OCI-LY7 (cell line): ENCODE results near the gene PDE6D. TPM values are rescaled to one million over a fixed set of nuclear protein-coding genes. Genes with fewer than 3 reads are reported as not detected.

Experiments
- BruUV-seq: library from RNA; stranded (reverse); fragments of 400-500 nt; replicated peaks from 2 replicates; lab custom pipeline; 2021; lab: Mats Ljungman, UMichigan
- CTCF ChIA-PET: fragments of 300-600 bp; sonication (Branson Sonifier 250); formaldehyde crosslinking; loops from one replicate; lab custom pipeline; 2022; ENCODE audit warnings: antibody characterized with exemption; ENCODE audit not compliant: unreplicated experiment; lab: Charles Lee
- POLR2A ChIA-PET: fragments of 300-600 bp; sonication (Branson Sonifier 250); formaldehyde crosslinking; loops from one replicate; lab custom pipeline; 2022; ENCODE audit warnings: antibody characterized with exemption; lab: Charles Lee
- DNase-seq: peaks from one replicate; pipeline ENCODE4 v3.0.0-alpha.2; 2015; ENCODE audit warnings: low spot score
- H2AFZ ChIP-seq: fragments of 200-600 bp; sonication (generic), shearing (Covaris generic); 2 replicates; pipeline ENCODE4 v1.6.1; 2014; ENCODE audit warnings: mild to moderate bottlenecking, antibody characterized with exemption, low read length, moderate library complexity
- H3K27ac ChIP-seq: fragments of 200-600 bp; sonication (generic); 2 replicates; pipeline ENCODE4 v1.5.1; 2014; ENCODE audit warnings: mixed run types, low read depth, mild to moderate bottlenecking, moderate library complexity, low read length, inconsistent platforms; ENCODE audit not compliant: poor library complexity, severe bottlenecking
- H3K36me3 ChIP-seq: fragments of 200-600 bp; sonication (generic); 2 replicates; pipeline ENCODE4 v1.6.1; 2014; ENCODE audit warnings: mild to moderate bottlenecking, antibody characterized with exemption, low read length, moderate library complexity, mixed read lengths; ENCODE audit not compliant: insufficient read depth
- H3K4me1 ChIP-seq: fragments of 200-600 bp; sonication (generic); 2 replicates; pipeline ENCODE4 v1.5.1; 2014; ENCODE audit warnings: mild to moderate bottlenecking, low read length; ENCODE audit not compliant: insufficient read depth, poor library complexity, severe bottlenecking
- H3K4me2 ChIP-seq: fragments of 200-600 bp; sonication (generic); 2 replicates; pipeline ENCODE4 v1.6.1; 2014; ENCODE audit warnings: mild to moderate bottlenecking, low read length
- H3K4me3 ChIP-seq: fragments of 200-600 bp; sonication (generic); 2 replicates; pipeline ENCODE4 v1.5.1; 2014; ENCODE audit warnings: mild to moderate bottlenecking, low read depth, low read length; ENCODE audit not compliant: poor library complexity, severe bottlenecking
- H3K79me2 ChIP-seq: fragments of 200-600 bp; sonication (generic); 2 replicates; pipeline ENCODE4 v1.6.1; 2016; ENCODE audit warnings: low read depth, mild to moderate bottlenecking, low read length, moderate library complexity, mixed read lengths; ENCODE audit not compliant: insufficient read depth
- H3K9me2 ChIP-seq: fragments of 200-600 bp; sonication (generic); 2 replicates; pipeline ENCODE4 v1.6.1; 2016; ENCODE audit warnings: mild to moderate bottlenecking, low read length, mixed read lengths; ENCODE audit not compliant: insufficient read depth
- H3K9me3 ChIP-seq: fragments of 200-600 bp; sonication (generic); 2 replicates; pipeline ENCODE4 v1.6.1; 2014; ENCODE audit warnings: mild to moderate bottlenecking, mixed run types, low read length, mixed read lengths
- H4K20me1 ChIP-seq: fragments of 200-600 bp; sonication (generic); 2 replicates; pipeline ENCODE4 v1.6.1; 2014; ENCODE audit warnings: mild to moderate bottlenecking, antibody characterized with exemption, low read length, moderate library complexity, mixed read lengths; ENCODE audit not compliant: insufficient read depth
- CTCF ChIP-seq: fragments of 200-600 bp; sonication (generic); conservative IDR thresholded peaks from 2 replicates; pipeline ENCODE4 v1.5.1; 2014; ENCODE audit warnings: mild to moderate bottlenecking, antibody characterized with exemption, low read length, moderate library complexity, mixed read lengths
- EZH2phosphoT487 ChIP-seq: fragments of 200-600 bp; sonication (generic); IDR thresholded peaks from 2 replicates; pipeline ENCODE4 v1.6.1; 2018; ENCODE audit warnings: low read depth, borderline replicate concordance, mild to moderate bottlenecking, mixed run types, antibody characterized with exemption, low read length, moderate library complexity, mixed read lengths
- intact Hi-C: fragments of 100-400 bp; cut with micrococcal nuclease; formaldehyde crosslinking; loops from one replicate; pipeline ENCODE4 v1.10.0; 2022; ENCODE audit not compliant: unreplicated experiment
- total RNA-seq, 2 experiments: library from RNA; depleted of rRNA in 1 of 2; stranded (reverse); fragments of >200 nt in 1 of 2; shearing (Covaris generic) in 1 of 2; gene quantifications; 2 replicates each; pipeline ENCODE4 v1.2.3, GENCODE V29; 2014 to 2022

The PDE6D gene
- total RNA-seq, 2 experiments from 2014 or later, result 47.4 to 54.6 TPM

- ChIA-PET POLR2A (interaction anchor here (0.6 to 3.1 kb wide), 14 partner anchors 8 to 842 kb away, joined by 3 to 27 read pairs (median 6); no protein-coding TSS in a partner anchor), CTCF (interaction anchor here (1.3 kb wide), 1 partner anchor 35 kb away, joined by 3 read pairs; no protein-coding TSS in a partner anchor)
- peak; percentile 75 for DNase-seq
- Histone ChIP-seq H3K9me2 (no peaks in the 10 kb centered on the region), H3K4me1 (peaks cover 41% of the 10 kb centered on the region), H2AFZ (no peak overlapping the region), H3K4me2 (peak overlapping the region; percentile 55), H3K4me3 (peak overlapping the region; percentile 93), H3K9me3 (no peaks in the 10 kb centered on the region), H4K20me1 (peaks cover 20% of the 10 kb centered on the region), H3K79me2 (peaks cover 67% of the 10 kb centered on the region), H3K27ac (peak overlapping the region; percentile 95), H3K36me3 (peaks cover 51% of the 10 kb centered on the region)
- intact Hi-C loops, result loop anchor here (1.0 to 2.0 kb wide), 4 partner anchors 22 to 96 kb away; partner anchors contain the start of gene PDE6D
- BruUV-seq, result no TSS peak
- TF ChIP-seq CTCF, result peak; percentile 42; the same call in 1 of the 2 replicates
- TF ChIP-seq EZH2phosphoT487, result no peak
These were observed 72.1 kb downstream of the PDE6D start for GRCh38 chr2:231708773-231709635.

- peak; percentile 100 for DNase-seq
- Histone ChIP-seq H3K79me2 (peaks cover 63% of the 10 kb centered on the region), H2AFZ (peak within 1 kb of the TSS; percentile 83; the same call in 1 of the 2 replicates)
These were observed 72.9 kb downstream of the PDE6D start, which contains the start of gene PTMA for GRCh38 chr2:231707927-231708772. PTMA (plus strand) TSS chr2:231708525; CDS start chr2:231708707, 182 bp downstream.

More at GRCh38 chr2:231707927-231708772, 72.9 kb downstream of the PDE6D start, which contains the start of gene PTMA:
- Histone ChIP-seq H3K4me2 (peak within 1 kb of the TSS; percentile 77), H3K36me3 (peaks cover 43% of the 10 kb centered on the region), H3K4me1 (peaks cover 35% of the 10 kb centered on the region), H3K27ac (peak within 1 kb of the TSS; percentile 95), H3K4me3 (peak within 1 kb of the TSS; percentile 93), H4K20me1 (peaks cover 20% of the 10 kb centered on the region), H3K9me3 (no peaks in the 10 kb centered on the region), H3K9me2 (no peaks in the 10 kb centered on the region)
- ChIA-PET CTCF (interaction anchor here (0.7 to 1.3 kb wide), 2 partner anchors 32 to 34 kb away, joined by 3 read pairs; no protein-coding TSS in a partner anchor), POLR2A (interaction anchor here (0.6 to 3.1 kb wide), 13 partner anchors 9 to 843 kb away, joined by 3 to 27 read pairs (median 4); no protein-coding TSS in a partner anchor)
- no TSS peak for BruUV-seq
- TF ChIP-seq EZH2phosphoT487, result no peak
- TF ChIP-seq CTCF, result no peak
- intact Hi-C loops, result loop anchor here (1.0 to 2.0 kb wide), 5 partner anchors 21 to 95 kb away; partner anchors contain the start of gene PDE6D
